ENCODE data around the gene L3HYPDH.
A peak's percentile ranks its signal among the peaks of the same experiment; 100 is the strongest.

Gene L3HYPDH

GRCh38 chr14:59483819-59484638 lies at the start of gene L3HYPDH, which contains the start of gene JKAMP:
L3HYPDH (minus strand) TSS chr14:59484408; CDS start chr14:59484316, 92 bp downstream.
JKAMP (plus strand) TSS chr14:59484517; CDS start chr14:59484590, 73 bp downstream.
- DNase-seq, result peak; percentile 97

GRCh38 chr14:59532419-59532818 lies 48.2 kb upstream of the L3HYPDH start:
- DNase-seq, result no peak

- DNase-seq, result no peak
These were observed 46.1 kb upstream of the L3HYPDH start for GRCh38 chr14:59530349-59530748.

- no peak for DNase-seq
These were observed 45.0 kb upstream of the L3HYPDH start for GRCh38 chr14:59529189-59529588.

GRCh38 chr14:59520224-59520623 lies 36.0 kb upstream of the L3HYPDH start:
- no peak for DNase-seq

- no peak for DNase-seq
These were observed 27.8 kb upstream of the L3HYPDH start for GRCh38 chr14:59511916-59512575.

- DNase-seq, result no peak
These were observed 26.8 kb upstream of the L3HYPDH start for GRCh38 chr14:59510966-59511365.

GRCh38 chr14:59510001-59510400 lies 25.8 kb upstream of the L3HYPDH start:
- no peak for DNase-seq

- no peak for DNase-seq
These were observed 24.9 kb upstream of the L3HYPDH start for GRCh38 chr14:59509101-59509500.

GRCh38 chr14:59507752-59508103 lies 23.5 kb upstream of the L3HYPDH start:
- no peak for DNase-seq

- peak; percentile 44 for DNase-seq
These were observed 23.0 kb upstream of the L3HYPDH start for GRCh38 chr14:59507063-59507751.

GRCh38 chr14:59503256-59503655 lies 19.0 kb upstream of the L3HYPDH start:
- DNase-seq, result no peak

GRCh38 chr14:59500732-59501131 lies 16.5 kb upstream of the L3HYPDH start:
- DNase-seq, result no peak

- DNase-seq, result no peak
These were observed 8.2 kb upstream of the L3HYPDH start for GRCh38 chr14:59492384-59492783.

GRCh38 chr14:59490756-59491155 lies 6.5 kb upstream of the L3HYPDH start:
- no peak for DNase-seq

GRCh38 chr14:59484639-59485175 lies 499 bp upstream of the L3HYPDH start:
- no peak for DNase-seq

- DNase-seq, result no peak
These were observed 845 bp downstream of the L3HYPDH start for GRCh38 chr14:59483363-59483762.

- DNase-seq, result no peak
These were observed 1.5 kb downstream of the L3HYPDH start for GRCh38 chr14:59482541-59483331.

- no peak for DNase-seq
These were observed 2.2 kb downstream of the L3HYPDH start for GRCh38 chr14:59481871-59482540.

- no peak for DNase-seq
These were observed 2.8 kb downstream of the L3HYPDH start for GRCh38 chr14:59481407-59481806.

GRCh38 chr14:59480166-59480565 lies 4.0 kb downstream of the L3HYPDH start:
- no peak for DNase-seq

- no peak for DNase-seq
These were observed 5.7 kb downstream of the L3HYPDH start for GRCh38 chr14:59478540-59478939.
